PC-9 (cell line): Measurements from ENCODE around the gene NUB1. TPM values are rescaled to one million over a fixed set of nuclear protein-coding genes. Genes with fewer than 3 reads are reported as not detected.

Experiments
- BruUV-seq: library from RNA; stranded (reverse); fragments of 400-500 nt; replicated peaks from 2 replicates; lab custom pipeline; 2021; lab: Mats Ljungman, UMichigan
- CTCF ChIA-PET: fragments of 300-600 bp; sonication (Branson Sonifier 250); formaldehyde crosslinking; loops from one replicate; lab custom pipeline; 2022; ENCODE audit warnings: antibody characterized with exemption; lab: Charles Lee
- POLR2A ChIA-PET: fragments of 300-600 bp; sonication (Branson Sonifier 250); formaldehyde crosslinking; loops from one replicate; lab custom pipeline; 2022; ENCODE audit warnings: antibody characterized with exemption; ENCODE audit not compliant: unreplicated experiment; lab: Charles Lee
- DNase-seq, 2 experiments: peaks; one replicate each; pipeline versions ENCODE4 v3.0.0 to v3.0.0-alpha.2; 2015 to 2022; ENCODE audit warnings: mixed read lengths in 1 of 2
- H2AFZ ChIP-seq: fragments of 200-600 bp; sonication (generic); 2 replicates; pipeline ENCODE4 v1.8.1; 2017; ENCODE audit warnings: antibody characterized with exemption
- H3F3A ChIP-seq: fragments of 200-600 bp; sonication (generic); 2 replicates; pipeline ENCODE4 v1.8.1; 2017; ENCODE audit warnings: antibody characterized with exemption, mild to moderate bottlenecking, low read depth; ENCODE audit not compliant: insufficient read depth
- H3K27ac ChIP-seq: fragments of 200-600 bp; sonication (generic); 2 replicates; pipeline ENCODE4 v1.6.1; 2016; ENCODE audit warnings: mixed run types
- H3K27me3 ChIP-seq: fragments of 200-600 bp; sonication (generic); 2 replicates; pipeline ENCODE4 v1.6.1; 2016; ENCODE audit warnings: low read depth, mixed run types; ENCODE audit not compliant: insufficient read depth
- H3K36me3 ChIP-seq: fragments of 200-600 bp; sonication (generic); 2 replicates; pipeline ENCODE4 v1.6.1; 2016; ENCODE audit warnings: low read depth, mixed run types
- H3K4me1 ChIP-seq: fragments of 200-600 bp; sonication (generic); replicated peaks from 2 replicates; pipeline ENCODE4 v1.6.1; 2016; ENCODE audit warnings: mixed run types; ENCODE audit not compliant: insufficient read depth
- H3K4me2 ChIP-seq: fragments of 200-600 bp; sonication (generic); 2 replicates; pipeline ENCODE4 v1.6.1; 2017; ENCODE audit warnings: mixed run types
- H3K4me3 ChIP-seq: fragments of 200-600 bp; sonication (generic); 2 replicates; pipeline ENCODE4 v1.6.1; 2016; ENCODE audit warnings: mixed run types
- H3K79me2 ChIP-seq: fragments of 200-600 bp; sonication (generic); 2 replicates; pipeline ENCODE4 v1.6.1; 2017; ENCODE audit warnings: low read depth, mixed run types
- H3K9me2 ChIP-seq: fragments of 200-600 bp; sonication (generic); 2 replicates; pipeline ENCODE4 v1.8.1; 2017; ENCODE audit warnings: mild to moderate bottlenecking; ENCODE audit not compliant: insufficient read depth
- H3K9me3 ChIP-seq: fragments of 200-600 bp; sonication (generic); 2 replicates; pipeline ENCODE4 v1.8.1; 2016; ENCODE audit warnings: low read depth; ENCODE audit not compliant: insufficient read depth
- H4K20me1 ChIP-seq: fragments of 200-600 bp; sonication (generic); 2 replicates; pipeline ENCODE4 v1.8.1; 2017; ENCODE audit not compliant: insufficient read depth
- EZH2 ChIP-seq: fragments of 200-600 bp; sonication (generic); IDR thresholded peaks from 2 replicates; pipeline ENCODE4 v1.8.0; 2017; ENCODE audit warnings: antibody characterized with exemption, low read depth
- intact Hi-C: fragments of 100-400 bp; cut with micrococcal nuclease; formaldehyde crosslinking; loops from one replicate; pipeline ENCODE4 v1.10.0; 2022; ENCODE audit not compliant: unreplicated experiment
- total RNA-seq: library from RNA; stranded (reverse); gene quantifications from 2 replicates; pipeline ENCODE4 v1.2.3, GENCODE V29; 2021
- TF ChIP-seq, protein P1 (sequence below): fragments of 200-600 bp; sonication (generic); conservative IDR thresholded peaks from 2 replicates; pipeline ENCODE4 v1.6.1; 2017; ENCODE audit warnings: mixed run types, antibody characterized with exemption, mild to moderate bottlenecking, moderate library complexity

Gene NUB1
- total RNA-seq, 1 experiment from 2014 or later: 80.6 TPM

DNA sequence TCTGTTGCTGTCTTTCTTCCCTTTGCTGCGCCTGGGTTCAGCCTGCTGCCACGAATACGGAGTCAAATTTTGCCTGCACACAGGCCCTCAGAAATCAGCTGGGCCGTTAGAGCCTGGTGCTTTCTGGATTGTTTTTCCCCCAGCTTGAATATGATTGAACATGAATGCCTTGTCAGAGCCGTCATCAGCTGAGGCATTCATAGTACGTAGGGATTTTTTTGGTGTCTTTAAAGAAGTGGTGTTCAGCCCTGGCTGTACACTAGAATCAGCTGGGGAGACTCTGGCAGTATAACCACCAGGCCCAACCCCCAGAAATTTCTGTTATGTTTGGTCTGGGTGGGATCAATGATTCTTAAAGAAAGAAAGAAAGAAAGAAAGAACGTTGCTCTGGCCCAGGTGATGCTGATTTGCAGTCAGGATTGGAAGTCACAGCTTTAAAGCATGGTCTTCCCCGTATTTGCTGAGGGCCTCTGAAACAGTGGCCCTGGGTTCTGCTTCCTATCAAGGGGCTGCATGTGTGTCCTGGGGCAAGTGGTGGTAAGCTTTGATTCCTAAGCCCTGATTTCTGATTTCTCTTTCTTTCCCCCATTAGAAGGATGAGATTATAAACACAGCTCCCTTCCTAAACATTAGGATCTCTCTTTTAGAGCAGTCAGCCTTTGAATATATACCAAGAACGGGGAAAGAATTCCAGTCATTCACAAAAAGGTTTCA lies 24.7 kb downstream of the NUB1 start:
- POLR2A ChIA-PET: no interaction called here
- H2AFZ ChIP-seq: no peak overlapping the region
- no peak overlapping the region for H3K4me3 ChIP-seq
- H3K36me3 ChIP-seq: peaks cover 14% of the 10 kb centered on the region
- H3F3A ChIP-seq: no peaks in the 10 kb centered on the region
- H3K9me3 ChIP-seq: no peaks in the 10 kb centered on the region
- no peaks in the 10 kb centered on the region for H3K9me2 ChIP-seq
- H3K4me1 ChIP-seq: peaks cover 4% of the 10 kb centered on the region
- no peaks in the 10 kb centered on the region for H3K79me2 ChIP-seq
- H4K20me1 ChIP-seq: no peaks in the 10 kb centered on the region
- no peak for DNase-seq
- intact Hi-C loops: loop anchor here (5.0 kb wide), 1 partner anchor 186 kb away; no protein-coding TSS in a partner anchor
- BruUV-seq: no TSS peak
- CTCF ChIA-PET: interaction anchor here (0.6 to 0.7 kb wide), 3 partner anchors 138 to 234 kb away, joined by 4 to 7 read pairs (median 4); no protein-coding TSS in a partner anchor
- no peak overlapping the region for H3K27ac ChIP-seq
- TF ChIP-seq, protein P1, sequence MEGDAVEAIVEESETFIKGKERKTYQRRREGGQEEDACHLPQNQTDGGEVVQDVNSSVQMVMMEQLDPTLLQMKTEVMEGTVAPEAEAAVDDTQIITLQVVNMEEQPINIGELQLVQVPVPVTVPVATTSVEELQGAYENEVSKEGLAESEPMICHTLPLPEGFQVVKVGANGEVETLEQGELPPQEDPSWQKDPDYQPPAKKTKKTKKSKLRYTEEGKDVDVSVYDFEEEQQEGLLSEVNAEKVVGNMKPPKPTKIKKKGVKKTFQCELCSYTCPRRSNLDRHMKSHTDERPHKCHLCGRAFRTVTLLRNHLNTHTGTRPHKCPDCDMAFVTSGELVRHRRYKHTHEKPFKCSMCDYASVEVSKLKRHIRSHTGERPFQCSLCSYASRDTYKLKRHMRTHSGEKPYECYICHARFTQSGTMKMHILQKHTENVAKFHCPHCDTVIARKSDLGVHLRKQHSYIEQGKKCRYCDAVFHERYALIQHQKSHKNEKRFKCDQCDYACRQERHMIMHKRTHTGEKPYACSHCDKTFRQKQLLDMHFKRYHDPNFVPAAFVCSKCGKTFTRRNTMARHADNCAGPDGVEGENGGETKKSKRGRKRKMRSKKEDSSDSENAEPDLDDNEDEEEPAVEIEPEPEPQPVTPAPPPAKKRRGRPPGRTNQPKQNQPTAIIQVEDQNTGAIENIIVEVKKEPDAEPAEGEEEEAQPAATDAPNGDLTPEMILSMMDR: no peak
- TF ChIP-seq EZH2: no peak
- no peaks in the 10 kb centered on the region for H3K27me3 ChIP-seq
- no peak overlapping the region for H3K4me2 ChIP-seq

DNA sequence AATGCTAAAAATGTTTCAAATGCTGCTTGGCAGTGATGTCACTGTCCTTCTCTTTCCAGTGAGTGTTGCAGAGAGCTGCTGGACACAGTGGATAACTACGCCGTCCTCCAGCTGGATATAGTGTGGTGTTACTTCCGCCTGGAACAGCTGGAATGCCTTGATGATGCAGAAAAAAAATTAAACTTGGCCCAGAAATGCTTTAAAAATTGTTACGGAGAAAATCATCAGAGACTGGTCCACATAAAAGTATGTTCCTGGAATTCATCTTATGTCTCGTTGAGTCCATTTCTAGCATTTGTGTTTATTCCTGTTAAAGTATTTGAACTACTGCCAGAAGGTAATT lies 25.2 kb downstream of the NUB1 start:
- Histone ChIP-seq H3K9me2 (no peaks in the 10 kb centered on the region), H3K36me3 (peaks cover 13% of the 10 kb centered on the region; the same call in 1 of the 2 replicates), H3K4me2 (no peak overlapping the region), H3K27me3 (no peaks in the 10 kb centered on the region), H2AFZ (no peak overlapping the region), H3F3A (no peaks in the 10 kb centered on the region), H3K4me1 (peaks cover 4% of the 10 kb centered on the region), H3K27ac (no peak overlapping the region), H3K79me2 (no peaks in the 10 kb centered on the region), H3K4me3 (no peak overlapping the region), H4K20me1 (no peaks in the 10 kb centered on the region), H3K9me3 (no peaks in the 10 kb centered on the region)
- POLR2A ChIA-PET: no interaction called here
- CTCF ChIA-PET: interaction anchor here (0.7 kb wide), 1 partner anchor 234 kb away, joined by 4 read pairs; no protein-coding TSS in a partner anchor
- BruUV-seq: no TSS peak
- intact Hi-C loops: loop anchor here (5.0 kb wide), 1 partner anchor 185 kb away; no protein-coding TSS in a partner anchor
- no peak for DNase-seq
- TF ChIP-seq, protein P1: no peak
- no peak for TF ChIP-seq EZH2

DNA sequence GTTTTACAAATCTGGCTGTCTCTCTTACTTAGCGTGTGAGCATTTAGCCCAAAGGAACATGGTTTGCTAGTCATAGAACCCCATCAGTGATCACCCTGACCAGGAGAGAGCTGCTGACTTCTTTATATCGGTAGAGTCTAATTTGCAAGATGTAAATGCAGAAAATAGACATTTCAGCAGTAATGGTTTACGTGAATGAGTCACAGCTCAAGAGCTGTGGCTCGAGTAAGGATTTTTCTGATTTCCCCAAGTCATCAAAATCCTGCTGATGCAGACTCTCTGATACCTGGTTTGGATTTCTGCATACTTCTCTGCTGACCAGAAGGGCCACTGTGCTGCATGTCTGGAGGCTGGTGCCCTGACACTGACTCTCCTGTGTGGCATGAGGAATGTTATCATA lies 25.7 kb downstream of the NUB1 start:
- BruUV-seq: no TSS peak
- CTCF ChIA-PET: no interaction called here
- H3K27ac ChIP-seq: no peak overlapping the region
- intact Hi-C loops: loop anchor here (5.0 kb wide), 1 partner anchor 185 kb away; no protein-coding TSS in a partner anchor
- peaks cover 13% of the 10 kb centered on the region; the same call in 1 of the 2 replicates for H3K36me3 ChIP-seq
- H4K20me1 ChIP-seq: no peaks in the 10 kb centered on the region
- POLR2A ChIA-PET: no interaction called here
- H3K4me1 ChIP-seq: peaks cover 4% of the 10 kb centered on the region
- H3K9me2 ChIP-seq: no peaks in the 10 kb centered on the region
- no peak for DNase-seq
- no peaks in the 10 kb centered on the region for H3K27me3 ChIP-seq
- H3K9me3 ChIP-seq: no peaks in the 10 kb centered on the region
- no peak for TF ChIP-seq EZH2
- TF ChIP-seq, protein P1: no peak
- H3K4me3 ChIP-seq: no peak overlapping the region
- H3K4me2 ChIP-seq: no peak overlapping the region
- H2AFZ ChIP-seq: no peak overlapping the region
- no peaks in the 10 kb centered on the region for H3K79me2 ChIP-seq
- no peaks in the 10 kb centered on the region for H3F3A ChIP-seq
